Measurements from ENCODE around the gene ARHGEF35. TPM values are rescaled to one million over a fixed set of nuclear protein-coding genes. Genes with fewer than 3 reads are reported as not detected.
A peak's percentile ranks its signal among the peaks of the same experiment; 100 is the strongest.
"Not testable (repeated sequence)": the region's sequence is repeated elsewhere in the genome, so short reads cannot be mapped to it uniquely, and the experiment has no call there.

Gene ARHGEF35
- total RNA-seq, 1 experiment from 2014 or later: 0.76 TPM

DNA sequence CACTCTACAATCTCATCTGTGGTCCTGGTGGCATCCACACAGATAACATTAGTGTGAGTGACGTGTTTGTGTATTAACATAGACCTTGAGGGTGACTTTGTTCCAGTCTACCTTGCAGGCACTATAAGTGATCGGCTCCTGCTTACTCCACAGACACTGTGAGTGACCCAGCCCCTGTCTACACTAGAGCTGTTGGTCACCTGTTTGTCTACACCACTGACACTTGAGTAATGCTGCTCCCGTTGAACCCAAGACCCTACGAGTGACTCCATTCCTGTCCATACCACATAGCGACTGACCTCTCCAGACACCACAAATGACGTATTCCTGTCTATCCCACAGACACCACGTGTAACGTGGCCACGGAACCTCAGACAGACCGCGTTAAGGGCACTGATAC lies 1.9 kb downstream of the ARHGEF35 start:
- not testable (repeated sequence) for H3K4me3 ChIP-seq, H3K27me3 ChIP-seq, H3K9me3 ChIP-seq, DNase-seq, H3K36me3 ChIP-seq

DNA sequence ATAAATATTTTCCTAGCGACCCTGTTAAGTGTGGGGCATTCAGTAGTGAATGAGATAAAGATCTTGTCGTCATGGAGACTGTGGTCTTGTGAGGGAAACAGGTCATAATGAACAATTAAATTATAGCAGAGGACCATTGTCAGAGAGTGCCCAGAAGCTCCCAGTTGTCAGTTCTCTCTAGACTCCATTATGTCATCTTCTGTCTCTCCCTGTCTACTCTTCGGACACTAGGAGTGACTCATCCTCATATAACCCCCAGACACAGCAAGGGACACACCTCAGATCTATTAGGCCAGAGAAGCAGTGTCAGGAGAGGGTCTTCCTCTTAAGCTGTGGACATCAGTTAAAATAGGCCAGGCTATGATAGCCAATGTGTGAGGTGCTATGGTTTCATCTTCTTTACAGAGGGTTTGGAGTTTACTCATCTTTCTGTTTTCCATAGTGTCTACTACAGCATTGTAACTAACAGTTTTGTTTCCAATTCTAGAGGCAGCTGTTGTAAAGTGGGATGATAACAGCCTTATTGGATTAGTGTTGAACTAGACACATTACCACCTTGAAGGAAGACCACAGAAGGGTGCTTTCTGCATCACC lies 7.0 kb downstream of the ARHGEF35 start:
- not testable (repeated sequence) for H3K27me3 ChIP-seq, H3K9me3 ChIP-seq, H3K4me3 ChIP-seq, DNase-seq, H3K36me3 ChIP-seq

DNA sequence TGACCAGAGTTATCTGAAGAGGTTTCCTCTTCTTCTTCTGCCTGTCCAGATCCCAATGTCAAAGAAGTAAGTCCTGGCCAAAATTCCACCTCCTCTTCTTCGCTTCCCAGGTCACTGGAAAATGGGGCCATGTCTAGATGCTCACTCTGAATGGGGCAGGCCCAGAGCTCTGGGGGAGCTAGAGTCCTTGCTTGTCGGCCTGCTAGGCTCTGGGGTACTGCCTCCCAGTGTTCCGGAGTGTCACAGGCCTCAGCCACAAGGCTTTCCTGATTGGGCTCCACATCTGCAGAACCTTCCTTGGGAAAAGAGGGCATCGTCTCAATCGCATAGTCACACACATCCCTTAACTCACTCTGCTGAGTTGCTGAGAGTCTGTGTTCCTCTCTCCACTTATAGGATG lies 7.8 kb downstream of the ARHGEF35 start:
- DNase-seq, H3K4me3 ChIP-seq, H3K36me3 ChIP-seq, H3K27me3 ChIP-seq, H3K9me3 ChIP-seq: not testable (repeated sequence)

DNA sequence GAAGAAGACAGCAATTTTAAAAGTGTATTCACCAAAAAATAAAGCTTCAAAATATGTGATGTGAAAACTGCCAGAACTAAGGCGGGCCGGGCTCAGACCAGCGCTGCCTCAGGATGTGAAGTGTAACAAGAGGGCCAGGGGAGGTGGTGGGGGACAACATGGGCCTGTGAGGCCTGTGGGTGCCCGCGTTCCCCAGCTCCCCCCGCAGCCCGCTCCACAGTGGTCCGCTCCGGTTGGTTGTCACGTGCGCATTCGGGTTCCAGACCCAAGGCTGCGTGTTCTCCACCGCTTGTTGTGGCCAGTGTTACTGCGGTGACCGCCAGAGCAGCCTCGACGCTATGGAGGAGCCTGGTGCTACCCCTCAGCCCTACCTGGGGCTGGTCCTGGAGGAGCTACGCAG lies 12.5 kb downstream of the ARHGEF35 start, which contains the start of gene CTAGE4:
Gene CTAGE4 (plus strand): TSS at position 301 of the 400 bp plus-strand sequence. CDS start 38 bp downstream, at position 339.
- not testable (repeated sequence) for H3K4me3 ChIP-seq, H3K9me3 ChIP-seq, H3K36me3 ChIP-seq, H3K27me3 ChIP-seq, DNase-seq

DNA sequence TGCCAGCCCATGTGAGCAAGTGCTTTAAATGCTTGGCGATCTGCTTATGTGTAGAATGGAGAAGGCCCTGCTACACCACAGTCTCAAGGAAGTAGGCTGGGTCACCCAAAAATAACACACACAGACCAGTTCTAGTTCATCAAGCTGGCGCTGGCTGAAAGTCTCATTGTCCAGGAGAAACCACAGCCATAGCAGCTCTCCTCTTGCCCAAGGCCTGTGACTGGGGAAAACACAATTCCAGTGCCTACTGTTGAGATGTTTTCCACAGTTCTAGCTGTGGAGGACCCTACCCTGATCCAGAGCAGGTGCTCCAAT lies 16.5 kb downstream of the ARHGEF35 start:
- not testable (repeated sequence) for H3K4me3 ChIP-seq, DNase-seq, H3K9me3 ChIP-seq, H3K27me3 ChIP-seq, H3K36me3 ChIP-seq

DNA sequence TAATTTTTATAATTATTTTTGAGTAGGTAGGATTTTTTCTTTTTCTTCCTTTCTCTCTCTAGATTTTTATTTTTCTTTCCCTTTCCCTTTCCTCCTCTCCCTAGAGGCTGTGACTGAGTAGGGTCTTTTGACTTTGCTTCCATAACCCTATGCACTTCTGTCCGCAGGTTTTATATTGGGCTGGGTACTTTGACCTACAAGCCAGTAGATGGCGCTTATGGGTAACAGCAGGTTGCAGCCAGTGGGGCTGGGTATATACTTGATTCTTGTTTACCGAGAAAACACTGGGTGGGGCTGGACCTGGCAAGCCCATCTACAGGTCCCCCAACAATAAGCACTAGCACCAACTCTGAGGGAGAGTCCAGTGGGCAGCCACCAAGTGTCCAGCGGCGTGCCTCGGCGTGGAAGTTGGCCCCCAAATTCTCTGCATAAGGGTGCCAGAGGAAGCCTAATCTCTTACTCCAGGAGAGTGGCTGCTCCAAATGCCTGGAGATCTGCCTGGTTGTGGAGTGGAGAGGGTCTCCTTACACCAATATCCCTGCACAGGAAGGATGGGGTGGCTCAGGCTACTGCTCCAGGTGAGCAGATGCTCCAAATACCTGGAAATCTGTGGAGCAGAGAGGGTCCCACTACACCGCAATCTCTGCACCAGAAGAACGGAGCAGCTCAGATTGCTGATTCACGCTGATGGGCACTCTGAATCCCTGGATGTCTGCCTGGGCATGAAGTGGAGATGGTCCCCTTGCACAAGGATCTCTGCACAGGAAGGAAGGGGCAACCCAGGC lies 17.1 kb downstream of the ARHGEF35 start:
- peak; percentile 10 for DNase-seq
- not testable (repeated sequence) for H3K36me3 ChIP-seq, H3K9me3 ChIP-seq, H3K4me3 ChIP-seq, H3K27me3 ChIP-seq

DNA sequence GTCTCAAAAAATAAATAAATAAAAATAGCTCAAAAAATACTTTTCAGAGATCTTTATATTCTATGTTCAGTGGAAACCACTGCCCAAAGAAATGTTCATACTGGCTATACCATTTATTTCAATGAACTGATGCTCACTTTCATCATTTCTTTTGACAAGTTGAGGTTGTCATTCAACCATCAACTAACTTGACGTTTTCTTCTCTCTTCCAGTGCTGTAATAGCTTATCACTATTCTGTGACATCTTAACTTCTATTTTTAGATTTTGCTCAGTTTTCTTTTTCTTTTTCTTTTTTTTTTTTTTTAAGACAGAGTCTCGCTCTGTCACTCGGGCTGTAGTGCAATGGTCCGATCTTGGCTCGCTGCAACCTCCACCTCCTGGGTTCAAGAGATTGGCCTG lies 21.0 kb downstream of the ARHGEF35 start:
- no peak overlapping the region for H3K4me3 ChIP-seq
- H3K36me3 ChIP-seq: no peaks in the 10 kb centered on the region
- no peaks in the 10 kb centered on the region for H3K27me3 ChIP-seq
- H3K9me3 ChIP-seq: no peaks in the 10 kb centered on the region
- DNase-seq: no peak

DNA sequence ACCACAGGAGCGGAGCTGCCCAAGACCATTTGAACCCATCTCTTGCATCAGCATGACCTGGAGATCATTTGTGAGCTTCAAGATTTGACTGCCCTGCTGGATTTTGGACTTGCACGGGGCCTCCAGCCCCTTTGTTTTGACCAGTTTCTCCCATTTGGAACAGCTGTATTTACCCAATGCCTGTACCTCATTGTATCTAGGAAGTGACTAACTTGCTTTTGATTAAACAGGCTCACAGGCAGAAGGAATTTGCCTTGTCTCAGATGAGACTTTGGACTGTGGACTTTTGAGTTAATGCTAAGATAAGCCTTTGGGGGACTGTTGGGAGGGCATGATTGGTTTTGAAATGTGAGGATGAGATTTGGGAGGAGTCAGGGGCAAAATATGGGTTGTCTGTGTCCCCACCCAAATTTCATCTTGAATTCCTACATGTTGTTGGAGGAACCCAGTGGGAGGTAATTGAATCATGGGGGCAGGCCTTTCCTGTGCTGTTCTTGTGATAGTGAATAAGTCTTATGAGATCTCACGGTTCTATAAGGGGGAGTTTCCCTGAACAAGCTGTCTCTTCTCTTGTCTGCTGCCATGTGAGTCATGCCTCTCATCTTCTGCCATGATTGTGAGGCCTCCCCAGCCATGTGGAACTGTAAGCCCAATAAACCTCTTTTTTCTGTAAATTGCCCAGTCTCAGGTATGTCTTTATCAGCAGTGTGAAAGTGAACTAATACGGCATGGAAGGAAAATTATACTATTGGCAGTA lies 23.9 kb downstream of the ARHGEF35 start:
- H3K4me3 ChIP-seq, H3K9me3 ChIP-seq, H3K36me3 ChIP-seq, DNase-seq, H3K27me3 ChIP-seq: not testable (repeated sequence)

DNA sequence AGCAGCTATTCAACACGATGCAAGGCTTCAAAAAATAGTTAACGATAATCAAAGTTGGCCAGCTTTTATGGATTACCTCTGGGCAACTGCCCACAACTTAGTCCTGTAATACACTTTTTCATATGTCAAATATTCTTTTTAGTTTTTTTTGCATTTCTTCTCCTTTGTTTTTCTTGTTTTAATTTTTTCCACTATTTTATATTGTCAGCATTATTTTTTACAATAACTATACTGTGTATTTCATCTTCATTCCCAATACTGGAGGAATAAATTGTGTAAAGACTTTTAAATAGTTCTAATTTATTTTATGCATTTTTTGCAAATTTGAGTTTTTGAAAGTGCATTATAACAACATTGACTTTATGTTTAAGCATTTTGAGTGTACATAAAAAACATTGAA lies 30.8 kb downstream of the ARHGEF35 start:
- Histone ChIP-seq H3K9me3 (no peaks in the 10 kb centered on the region), H3K27me3 (no peaks in the 10 kb centered on the region), H3K4me3 (no peak overlapping the region), H3K36me3 (no peaks in the 10 kb centered on the region)
- no peak for DNase-seq

DNA sequence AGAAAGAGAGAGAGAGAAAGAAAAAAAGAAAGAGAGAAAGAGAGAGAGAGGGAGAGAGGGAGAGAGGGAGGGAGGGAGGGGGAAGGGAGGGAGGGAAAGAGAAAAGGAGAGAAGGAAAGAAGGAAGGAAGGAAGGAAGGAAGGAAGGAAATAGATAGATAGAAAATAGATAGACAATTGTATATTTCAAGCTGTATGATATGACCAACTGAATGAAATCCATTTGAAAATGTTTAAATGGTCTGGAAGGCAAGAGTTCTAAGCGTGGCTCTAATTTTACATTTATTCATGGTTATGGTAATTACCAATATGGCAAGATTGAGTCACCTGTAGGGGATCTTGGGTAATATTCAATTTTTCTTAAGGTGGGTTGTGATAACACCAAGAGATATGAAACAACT lies 36.8 kb downstream of the ARHGEF35 start:
- Histone ChIP-seq H3K36me3 (no peaks in the 10 kb centered on the region), H3K9me3 (no peaks in the 10 kb centered on the region), H3K27me3 (no peaks in the 10 kb centered on the region), H3K4me3 (no peak overlapping the region)
- no peak for DNase-seq

DNA sequence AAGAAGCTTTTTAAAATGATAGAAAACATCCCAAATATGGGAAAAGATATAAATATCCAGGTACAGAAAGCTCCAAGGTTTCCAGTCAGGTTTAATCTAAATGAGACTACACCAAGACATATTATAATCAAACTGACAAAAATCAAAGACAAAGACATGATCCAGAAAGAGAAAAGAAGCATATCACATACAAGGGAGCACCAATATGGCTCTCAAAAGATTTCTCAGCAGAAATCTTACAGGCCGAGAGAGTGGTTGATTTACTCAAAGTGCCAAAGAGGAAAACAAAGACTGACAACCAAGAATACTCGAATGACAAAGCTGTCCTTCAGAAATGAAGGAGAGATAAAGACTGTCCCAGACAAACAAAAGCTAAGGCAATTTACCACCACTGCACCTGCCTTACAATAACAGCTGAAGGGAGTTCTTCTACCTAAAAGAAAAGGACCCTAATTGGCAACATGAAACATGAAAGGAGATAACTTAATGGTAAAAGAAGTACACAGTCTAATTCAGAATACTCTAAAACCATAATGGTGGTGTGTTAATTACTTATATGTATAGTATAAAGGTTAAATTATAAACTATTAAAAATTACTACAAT lies 47.3 kb downstream of the ARHGEF35 start:
- no peak overlapping the region for H3K4me3 ChIP-seq
- H3K9me3 ChIP-seq: peaks cover 9% of the 10 kb centered on the region
- no peaks in the 10 kb centered on the region for H3K27me3 ChIP-seq
- DNase-seq: no peak
- no peaks in the 10 kb centered on the region for H3K36me3 ChIP-seq

DNA sequence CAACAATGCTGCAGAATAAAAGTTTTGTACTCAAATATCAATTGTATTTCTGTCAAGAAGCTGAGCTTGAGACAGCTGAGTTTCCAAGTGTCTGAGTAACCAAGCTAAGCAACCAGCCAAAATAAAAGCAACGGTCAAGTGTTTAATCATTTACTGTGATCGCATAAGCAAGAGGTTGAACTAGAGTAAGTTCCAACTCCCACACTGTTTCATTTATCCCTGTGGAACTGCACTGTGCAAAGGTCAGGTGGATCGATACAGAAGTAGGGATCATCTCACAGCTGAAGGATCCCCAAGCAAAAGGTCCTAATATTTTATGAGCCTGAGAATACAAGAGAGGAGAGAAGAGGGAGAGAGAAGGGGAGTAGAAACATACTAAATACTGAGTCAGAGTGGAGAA lies 51.2 kb downstream of the ARHGEF35 start:
- Histone ChIP-seq H3K9me3 (peaks cover 6% of the 10 kb centered on the region; the same call in 1 of the 2 replicates), H3K27me3 (no peaks in the 10 kb centered on the region), H3K4me3 (no peak overlapping the region), H3K36me3 (no peaks in the 10 kb centered on the region)
- DNase-seq: no peak

DNA sequence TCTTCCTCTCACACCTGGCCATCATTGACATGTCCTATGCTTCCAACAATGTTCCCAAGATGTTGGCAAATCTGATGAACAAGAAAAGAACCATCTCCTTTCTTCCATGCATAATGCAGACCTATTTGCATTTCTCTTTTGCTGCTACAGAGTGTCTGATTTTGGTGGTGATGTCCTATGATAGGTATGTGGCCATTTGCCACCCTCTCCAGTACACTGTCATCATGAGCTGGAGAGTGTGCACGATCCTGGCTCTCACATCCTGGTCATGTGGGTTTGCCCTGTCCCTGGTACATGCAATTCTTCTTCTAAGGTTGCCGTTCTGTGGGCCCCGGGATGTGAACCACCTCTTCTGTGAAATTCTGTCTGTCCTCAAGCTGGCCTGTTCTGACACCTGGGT lies 53.4 kb downstream of the ARHGEF35 start:
- Histone ChIP-seq H3K9me3 (no peaks in the 10 kb centered on the region), H3K4me3 (no peak overlapping the region), H3K36me3 (no peaks in the 10 kb centered on the region), H3K27me3 (no peaks in the 10 kb centered on the region)
- no peak for DNase-seq

DNA sequence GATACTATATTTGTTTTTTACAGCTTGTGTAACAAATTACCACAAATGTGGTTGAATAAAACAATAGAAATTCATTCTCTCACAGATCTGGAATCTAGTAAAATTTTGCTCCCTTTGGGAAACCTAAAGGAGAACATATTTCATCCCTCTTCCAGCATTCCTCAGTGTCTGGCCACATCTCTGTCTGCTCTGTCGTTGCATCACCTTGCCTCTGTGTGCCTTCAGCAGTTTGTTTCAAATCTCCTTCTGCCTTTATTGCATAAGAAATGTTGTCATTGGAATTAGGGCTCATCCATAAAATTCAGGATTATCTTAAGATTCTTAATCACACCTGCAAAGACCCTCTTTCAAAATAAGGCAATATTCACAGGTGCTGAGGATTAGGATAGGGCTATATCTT lies 58.1 kb downstream of the ARHGEF35 start:
- Histone ChIP-seq H3K9me3 (no peaks in the 10 kb centered on the region), H3K4me3 (no peak overlapping the region), H3K27me3 (no peaks in the 10 kb centered on the region), H3K36me3 (no peaks in the 10 kb centered on the region)
- DNase-seq: no peak

Data from MG63 (cell line).